Measurements from ENCODE around the gene SPAG9.

SPAG9 gene

DNA sequence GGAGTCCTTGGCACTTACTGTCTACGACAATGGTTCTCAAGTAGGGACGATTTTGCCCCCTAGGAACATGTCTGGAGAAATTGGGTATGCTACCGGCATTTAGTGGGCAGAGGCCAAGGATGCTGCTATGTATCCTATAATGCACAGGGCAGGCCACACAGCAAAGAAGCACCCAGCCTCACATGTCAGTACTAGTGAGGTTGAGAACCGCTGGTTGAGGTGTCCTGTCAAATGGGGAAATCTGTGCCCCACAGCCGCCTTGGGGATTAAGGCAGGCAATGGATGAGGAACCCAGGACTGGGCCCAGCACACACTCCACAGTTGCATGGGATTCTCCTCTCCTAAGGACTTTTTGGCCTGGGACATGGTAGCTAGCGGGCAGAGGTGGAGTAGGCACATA, 167.8 kb downstream of the SPAG9 start:
- TF ChIP-seq, protein P1, sequence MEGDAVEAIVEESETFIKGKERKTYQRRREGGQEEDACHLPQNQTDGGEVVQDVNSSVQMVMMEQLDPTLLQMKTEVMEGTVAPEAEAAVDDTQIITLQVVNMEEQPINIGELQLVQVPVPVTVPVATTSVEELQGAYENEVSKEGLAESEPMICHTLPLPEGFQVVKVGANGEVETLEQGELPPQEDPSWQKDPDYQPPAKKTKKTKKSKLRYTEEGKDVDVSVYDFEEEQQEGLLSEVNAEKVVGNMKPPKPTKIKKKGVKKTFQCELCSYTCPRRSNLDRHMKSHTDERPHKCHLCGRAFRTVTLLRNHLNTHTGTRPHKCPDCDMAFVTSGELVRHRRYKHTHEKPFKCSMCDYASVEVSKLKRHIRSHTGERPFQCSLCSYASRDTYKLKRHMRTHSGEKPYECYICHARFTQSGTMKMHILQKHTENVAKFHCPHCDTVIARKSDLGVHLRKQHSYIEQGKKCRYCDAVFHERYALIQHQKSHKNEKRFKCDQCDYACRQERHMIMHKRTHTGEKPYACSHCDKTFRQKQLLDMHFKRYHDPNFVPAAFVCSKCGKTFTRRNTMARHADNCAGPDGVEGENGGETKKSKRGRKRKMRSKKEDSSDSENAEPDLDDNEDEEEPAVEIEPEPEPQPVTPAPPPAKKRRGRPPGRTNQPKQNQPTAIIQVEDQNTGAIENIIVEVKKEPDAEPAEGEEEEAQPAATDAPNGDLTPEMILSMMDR (IDR thresholded peaks at IDR 0.05) = no peak
- no peak for TF ChIP-seq ZFX (IDR thresholded peaks at IDR 0.05; ENCODE audit: borderline replicate concordance)
- no peak overlapping the region for H3K27ac ChIP-seq

DNA sequence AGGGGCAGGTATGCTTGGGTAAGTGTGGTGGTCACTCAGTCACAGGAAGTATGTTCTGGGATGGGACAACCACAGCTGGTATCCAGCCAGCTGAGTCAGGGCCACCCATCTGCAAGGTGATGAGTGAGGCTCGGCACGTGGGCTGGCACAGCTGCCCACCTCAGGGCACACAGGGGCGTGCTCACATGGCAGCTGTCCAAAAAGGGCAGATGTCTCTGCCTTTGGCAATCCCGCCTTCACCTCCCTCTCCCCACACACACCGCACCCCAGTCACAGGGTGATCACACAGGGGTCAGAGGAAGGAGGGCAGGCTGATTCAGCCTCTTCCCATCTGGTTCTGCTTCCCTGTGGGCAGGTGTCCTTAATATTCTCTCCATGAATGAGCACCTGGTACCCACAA, 168.7 kb downstream of the SPAG9 start:
- TF ChIP-seq, protein P1 (IDR thresholded peaks at IDR 0.05) = no peak
- no peak for TF ChIP-seq ZFX (IDR thresholded peaks at IDR 0.05; ENCODE audit: borderline replicate concordance)
- H3K27ac ChIP-seq = no peak overlapping the region

DNA sequence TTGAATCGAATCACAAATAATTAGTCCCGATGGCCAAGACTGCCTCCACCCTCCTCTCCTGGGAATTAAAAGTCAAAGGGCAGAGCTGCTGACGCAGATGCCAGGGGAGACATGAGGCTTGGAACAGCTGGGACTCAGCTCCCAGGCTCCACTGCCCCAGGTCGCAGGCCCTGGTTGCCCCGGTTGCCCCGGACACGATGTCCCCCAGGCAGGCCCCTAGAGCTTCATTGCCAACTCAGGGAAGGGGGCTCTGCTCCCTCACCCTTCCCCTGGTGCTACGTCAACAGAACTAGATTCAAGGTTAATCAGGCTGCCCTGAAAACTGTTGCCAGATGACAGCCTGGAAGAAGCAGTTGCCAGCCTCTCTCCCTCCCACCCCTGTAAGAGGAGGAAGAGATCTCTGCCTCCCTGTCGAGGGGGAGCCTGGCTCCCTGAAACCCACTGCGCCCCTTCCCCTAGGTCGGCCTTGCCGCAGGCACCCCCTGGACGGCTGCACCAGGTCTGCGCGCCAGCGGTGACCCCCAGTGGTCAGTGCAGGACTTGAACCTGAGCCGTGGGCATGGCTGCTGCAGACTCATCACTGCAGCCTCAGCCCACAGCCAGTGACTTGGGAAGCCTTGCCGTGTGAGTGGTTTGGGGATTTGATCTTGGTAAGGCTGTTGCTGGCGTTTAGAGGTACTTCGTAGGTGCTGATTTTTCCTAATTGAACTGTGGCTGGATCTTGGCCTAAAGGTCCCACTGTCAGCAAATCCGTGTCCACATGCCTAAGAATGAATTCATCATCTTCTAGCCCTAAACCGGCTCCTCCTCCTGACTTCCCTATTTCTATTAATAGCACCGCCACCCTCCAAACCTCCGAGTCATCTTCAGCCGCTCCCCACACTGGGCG, 170.4 kb downstream of the SPAG9 start:
- TF ChIP-seq ZFX (IDR thresholded peaks at IDR 0.05; ENCODE audit: borderline replicate concordance) = no peak
- TF ChIP-seq, protein P1 (IDR thresholded peaks at IDR 0.05) = peak; percentile 88
- H3K27ac ChIP-seq = peak overlapping the region; percentile 99

DNA sequence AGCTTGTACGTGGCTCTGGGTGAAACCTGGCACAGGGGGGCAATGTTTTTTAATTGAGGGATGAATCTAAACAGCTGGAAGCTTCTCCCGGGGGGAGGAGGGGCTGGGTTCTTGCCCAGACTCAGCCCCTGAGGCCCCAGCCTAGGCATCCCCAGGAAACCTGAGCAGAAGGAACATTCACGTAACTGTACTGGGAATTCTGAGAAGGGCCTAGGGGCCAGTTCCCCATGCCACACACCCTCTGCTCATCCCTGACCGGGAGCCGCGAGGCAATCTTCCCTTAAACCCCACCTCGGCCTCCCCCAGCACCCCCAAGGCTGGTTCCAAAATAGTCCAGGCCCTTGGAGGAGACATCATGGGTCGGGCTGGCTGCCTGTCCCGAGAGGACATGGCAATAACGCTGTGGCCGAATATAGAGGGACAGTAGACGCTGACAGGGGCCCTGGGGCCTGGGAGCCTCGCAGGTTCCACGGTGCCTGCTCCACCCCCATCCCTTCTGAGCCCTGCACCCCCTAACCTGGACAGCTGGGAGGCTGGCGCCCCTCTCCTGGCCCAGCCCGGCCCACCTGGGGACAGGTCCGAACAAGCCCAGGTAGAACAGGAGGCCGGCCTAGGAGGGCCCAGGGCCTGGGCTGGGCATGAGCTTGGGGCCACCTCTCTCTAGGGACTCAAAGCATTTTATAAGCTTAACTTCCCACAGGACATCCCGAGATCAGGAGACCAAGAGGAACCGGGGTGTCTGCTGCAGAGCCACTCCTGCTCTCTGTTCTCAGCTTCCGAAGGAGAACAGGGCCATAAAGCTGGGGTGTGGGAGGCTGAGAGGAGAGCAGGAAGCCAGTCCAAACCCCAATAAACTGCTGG, 171.3 kb downstream of the SPAG9 start:
- H3K27ac ChIP-seq = peak overlapping the region; percentile 99
- no peak for TF ChIP-seq ZFX (IDR thresholded peaks at IDR 0.05; ENCODE audit: borderline replicate concordance)
- TF ChIP-seq, protein P1 (IDR thresholded peaks at IDR 0.05) = no peak

DNA sequence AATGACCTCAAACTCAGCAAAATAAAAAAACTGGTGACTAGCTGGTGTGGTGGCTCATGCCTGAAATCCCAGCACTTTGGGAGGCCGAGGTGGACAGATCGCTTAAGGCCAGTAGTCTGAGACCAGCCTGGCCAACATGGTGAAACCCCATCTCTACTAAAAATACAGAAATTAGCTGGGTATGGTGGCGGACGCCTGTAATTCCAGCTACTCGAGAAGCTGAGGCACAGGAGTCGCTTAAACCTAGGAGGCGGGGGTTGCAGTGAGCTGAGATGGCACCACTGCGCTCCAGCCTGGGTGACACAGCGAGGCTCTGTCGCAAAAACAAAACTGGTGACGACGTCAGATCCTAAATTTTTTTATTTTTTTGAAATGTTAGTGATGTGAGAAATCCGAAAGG, 172.0 kb downstream of the SPAG9 start:
- H3K27ac ChIP-seq = peak overlapping the region; percentile 99
- TF ChIP-seq, protein P1 (IDR thresholded peaks at IDR 0.05) = no peak
- TF ChIP-seq ZFX (IDR thresholded peaks at IDR 0.05; ENCODE audit: borderline replicate concordance) = no peak

DNA sequence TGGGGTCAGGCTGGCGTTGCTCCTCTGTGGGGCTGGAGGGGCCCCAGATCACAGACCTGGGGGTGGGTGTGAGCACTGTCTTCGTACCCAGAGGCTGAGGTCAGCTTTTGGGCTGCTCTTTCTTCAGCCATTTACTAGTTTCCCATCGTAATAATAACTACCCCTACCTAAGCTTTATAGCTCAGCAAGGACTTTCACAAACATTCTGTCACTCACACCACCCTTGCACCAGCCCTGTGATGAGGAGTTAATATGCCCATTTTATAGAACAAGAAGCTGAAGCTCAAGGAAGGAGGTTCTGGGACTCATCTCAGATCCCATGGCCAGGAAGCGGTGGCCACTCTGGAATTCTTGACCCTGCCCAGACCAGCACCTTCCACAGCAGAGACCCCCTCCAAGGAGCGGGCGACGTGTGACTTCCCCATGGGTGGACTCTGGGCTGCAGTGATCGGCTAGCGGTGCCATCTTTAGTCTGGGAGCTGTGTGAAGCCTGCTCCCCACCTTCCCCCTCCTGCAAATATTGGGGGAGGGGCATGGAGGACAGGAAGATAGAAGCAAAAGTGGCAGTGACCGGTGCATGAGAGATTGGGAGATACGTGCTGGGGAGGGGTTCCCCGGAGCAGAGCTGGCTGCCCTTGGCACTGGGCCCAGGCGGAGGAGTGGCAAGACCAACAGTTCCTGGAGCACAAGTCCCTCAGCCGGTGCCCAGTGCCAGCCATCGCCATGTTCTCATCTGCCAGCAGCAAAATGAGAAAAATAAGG, 172.7 kb downstream of the SPAG9 start:
- peak overlapping the region; percentile 99 for H3K27ac ChIP-seq
- TF ChIP-seq, protein P1 (IDR thresholded peaks at IDR 0.05) = no peak
- TF ChIP-seq ZFX (IDR thresholded peaks at IDR 0.05; ENCODE audit: borderline replicate concordance) = no peak
